ENCODE data around the gene HMX1.

DNA sequence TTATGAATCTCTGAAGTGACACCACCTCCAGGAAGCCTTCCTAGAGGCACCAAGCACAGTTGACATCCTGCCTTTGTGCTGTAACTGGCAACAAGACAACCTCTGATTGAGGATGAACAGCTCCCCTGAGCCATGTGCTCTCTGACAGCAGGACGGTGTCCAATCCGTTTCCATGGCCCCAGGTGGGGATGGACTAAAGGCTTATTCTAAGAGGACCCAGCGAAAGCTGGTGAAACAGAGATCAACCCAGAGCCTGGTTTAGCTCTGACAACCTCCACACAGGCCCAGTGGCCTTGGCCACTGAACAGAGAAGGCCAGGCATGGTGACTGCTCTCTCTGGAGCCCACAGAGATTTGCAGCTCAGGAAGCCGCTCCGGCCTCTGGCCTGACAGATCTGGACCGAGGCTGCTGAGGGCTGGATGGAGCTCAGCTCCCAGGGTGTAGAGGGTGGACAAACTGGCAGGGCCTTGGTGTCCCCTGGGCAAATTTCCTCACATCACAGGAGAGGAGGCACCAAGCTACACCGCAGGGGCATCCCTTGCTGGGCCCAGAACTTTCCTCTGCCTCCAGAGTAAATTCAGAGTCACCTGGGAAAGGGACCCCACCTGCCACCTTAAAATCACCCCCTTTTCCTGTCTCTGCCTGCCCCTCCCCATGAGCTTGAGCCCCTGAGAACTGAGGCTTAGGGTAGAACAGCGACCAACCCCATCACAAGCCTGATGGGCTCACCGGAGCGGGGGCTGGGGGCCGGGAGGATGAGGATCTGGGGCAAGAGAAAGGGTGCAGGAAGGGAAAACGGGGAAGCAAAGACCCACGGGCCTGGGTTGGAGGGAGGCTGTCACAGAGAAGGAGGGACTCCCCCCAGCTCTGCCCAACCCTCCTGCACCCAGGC, 40.2 kb downstream of the HMX1 start:
- TF ChIP-seq, protein P1, sequence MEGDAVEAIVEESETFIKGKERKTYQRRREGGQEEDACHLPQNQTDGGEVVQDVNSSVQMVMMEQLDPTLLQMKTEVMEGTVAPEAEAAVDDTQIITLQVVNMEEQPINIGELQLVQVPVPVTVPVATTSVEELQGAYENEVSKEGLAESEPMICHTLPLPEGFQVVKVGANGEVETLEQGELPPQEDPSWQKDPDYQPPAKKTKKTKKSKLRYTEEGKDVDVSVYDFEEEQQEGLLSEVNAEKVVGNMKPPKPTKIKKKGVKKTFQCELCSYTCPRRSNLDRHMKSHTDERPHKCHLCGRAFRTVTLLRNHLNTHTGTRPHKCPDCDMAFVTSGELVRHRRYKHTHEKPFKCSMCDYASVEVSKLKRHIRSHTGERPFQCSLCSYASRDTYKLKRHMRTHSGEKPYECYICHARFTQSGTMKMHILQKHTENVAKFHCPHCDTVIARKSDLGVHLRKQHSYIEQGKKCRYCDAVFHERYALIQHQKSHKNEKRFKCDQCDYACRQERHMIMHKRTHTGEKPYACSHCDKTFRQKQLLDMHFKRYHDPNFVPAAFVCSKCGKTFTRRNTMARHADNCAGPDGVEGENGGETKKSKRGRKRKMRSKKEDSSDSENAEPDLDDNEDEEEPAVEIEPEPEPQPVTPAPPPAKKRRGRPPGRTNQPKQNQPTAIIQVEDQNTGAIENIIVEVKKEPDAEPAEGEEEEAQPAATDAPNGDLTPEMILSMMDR (IDR thresholded peaks at IDR 0.05), result no peak
- TF ChIP-seq POLR2A (IDR thresholded peaks at IDR 0.05), result no peak
- TF ChIP-seq EP300 (IDR thresholded peaks at IDR 0.05), result no peak
